T-cell (primary cell): ENCODE data around the gene RADX. TPM values are rescaled to one million over a fixed set of nuclear protein-coding genes. Genes with fewer than 3 reads are reported as not detected.

Source experiments
- ATAC-seq, 4 experiments: fragments of 200-7000 bp in 3 of 4; fragments of 150-1000 bp in 1 of 4; cut with Tn5 transposase; replicated peaks in 1 of 4; 1 replicate in 3 of 4; 2 replicates in 1 of 4; pipeline ENCODE4 v1.10.0; 2021; ENCODE audit warnings: moderate library complexity in 3 of 4, mild to moderate bottlenecking in 2 of 4, moderate number of reproducible peaks in 1 of 4
- CTCF ChIA-PET, 2 donors: fragments of 300-600 bp; sonication (Branson Sonifier 250); formaldehyde crosslinking; loops; one replicate each; lab custom pipeline; 2022; ENCODE audit warnings: antibody characterized with exemption in 2 of 2; lab: Charles Lee
- POLR2A ChIA-PET, 2 donors: fragments of 300-600 bp; sonication (Branson Sonifier 250); formaldehyde crosslinking; loops; one replicate each; lab custom pipeline; 2022; ENCODE audit warnings: antibody characterized with exemption in 2 of 2; lab: Charles Lee
- DNase-seq, 35 experiments: peaks; one replicate each; pipeline versions ENCODE4 v3.0.0 to v3.0.0-alpha.2; 2013 to 2023
- H3K27ac ChIP-seq: one replicate; pipeline ENCODE4 v1.5.1; 2013; ENCODE audit warnings: low read length
- H3K27me3 ChIP-seq, 2 experiments: replicated peaks in 1 of 2; 1 replicate in 1 of 2; 2 replicates in 1 of 2; pipeline versions ENCODE4 v1.6.1 to v1.7.0; 2013; ENCODE audit warnings: low read length in 1 of 2, mixed read lengths in 1 of 2; ENCODE audit not compliant: control insufficient read depth in 2 of 2, insufficient read depth in 2 of 2; ENCODE audit errors: extremely low read depth in 1 of 2
- H3K36me3 ChIP-seq, 2 donors: 1 replicate in 1 of 2; 2 replicates in 1 of 2; pipeline versions ENCODE4 v1.6.1 to v1.7.0; 2013; ENCODE audit warnings: low read length in 1 of 2; ENCODE audit not compliant: control insufficient read depth in 2 of 2, insufficient read depth in 1 of 2; ENCODE audit errors: extremely low read depth in 1 of 2
- H3K4me1 ChIP-seq, 2 experiments: 1 replicate in 1 of 2; 2 replicates in 1 of 2; pipeline versions ENCODE4 v1.6.1 to v1.7.0; 2013; ENCODE audit warnings: low read length in 2 of 2, mixed read lengths in 1 of 2; ENCODE audit not compliant: insufficient read depth in 2 of 2, control insufficient read depth in 1 of 2; ENCODE audit errors: extremely low read depth in 1 of 2
- H3K4me3 ChIP-seq, 2 donors: 1 replicate in 1 of 2; 2 replicates in 1 of 2; pipeline versions ENCODE4 v1.5.1 to v1.7.0; 2013; ENCODE audit warnings: mild to moderate bottlenecking in 2 of 2, low read length in 1 of 2, moderate library complexity in 1 of 2; ENCODE audit not compliant: control insufficient read depth in 1 of 2; ENCODE audit errors: extremely low read depth in 1 of 2
- H3K9me3 ChIP-seq: 2 replicates; pipeline ENCODE4 v1.7.0; 2013
- H3K27ac Mint-ChIP-seq, 2 donors: one replicate each; pipeline ENCODE4 v1.8.0; 2020 to 2021; ENCODE audit warnings: mild to moderate bottlenecking in 2 of 2, mixed read lengths in 2 of 2
- H3K27me3 Mint-ChIP-seq, 2 donors: one replicate each; pipeline ENCODE4 v1.8.0; 2021 to 2022; ENCODE audit warnings: mixed read lengths in 2 of 2
- H3K36me3 Mint-ChIP-seq: one replicate; pipeline ENCODE4 v1.8.0; 2021; ENCODE audit warnings: mixed read lengths
- H3K4me1 Mint-ChIP-seq, 3 donors: one replicate each; pipeline ENCODE4 v1.8.0; 2020 to 2022; ENCODE audit warnings: mixed read lengths in 3 of 3, mild to moderate bottlenecking in 1 of 3
- H3K4me3 Mint-ChIP-seq, 3 donors: one replicate each; pipeline ENCODE4 v1.8.0; 2020 to 2022; ENCODE audit warnings: mild to moderate bottlenecking in 3 of 3, mixed read lengths in 3 of 3, moderate library complexity in 3 of 3
- H3K9me3 Mint-ChIP-seq, 3 donors: one replicate each; pipeline ENCODE4 v1.8.0; 2020 to 2022; ENCODE audit warnings: mixed read lengths in 3 of 3
- WGBS: methylation state at CpG from one replicate; pipeline ENCODE4 v1.1.5; 2013; ENCODE audit warnings: missing lambda C conversion rate; ENCODE audit not compliant: insufficient coverage; 5-methylcytosine and 5-hydroxymethylcytosine counted together
- total RNA-seq, 35 experiments: library from RNA in 6 of 35; stranded (reverse) in 6 of 35; fragments of 120-200 nt in 1 of 35; gene quantifications; one replicate each; pipeline versions ENCODE4 v1.2.1 to v1.2.4 and lab custom pipeline; 2013 to 2026

The RADX gene
- total RNA-seq, 5 donors from 2014 or later (not counting 1 experiment from before 2014, with no cell fraction given), result 6.9 to 15.5 (median 9.9) TPM

- H3K4me3 Mint-ChIP-seq, result no peak overlapping the region
- no peaks in the 10 kb centered on the region for H3K9me3 Mint-ChIP-seq
- no peak overlapping the region for H3K27ac Mint-ChIP-seq
Observed at GRCh38 chrX:106599411-106599810, 12.4 kb upstream of the RADX start.

GRCh38 chrX:106606571-106606970 lies 5.2 kb upstream of the RADX start:
- POLR2A ChIA-PET, result no interaction called here
- no CpG with 5 or more reads among the region's 1 CpG for WGBS
- peaks cover 13 to 16% (median 14%) of the 10 kb centered on the region in 3 donors for H3K4me1 Mint-ChIP-seq
- CTCF ChIA-PET, result no interaction called here
- no peak for ATAC-seq
- no peaks in the 10 kb centered on the region for H3K9me3 Mint-ChIP-seq
- Histone ChIP-seq H3K4me3 (no peak overlapping the region), H3K27ac (no peak overlapping the region), H3K27me3 (no peaks in the 10 kb centered on the region), H3K4me1 (no peaks in the 10 kb centered on the region), H3K9me3 (no peaks in the 10 kb centered on the region), H3K36me3 (no peaks in the 10 kb centered on the region)
- peaks cover 0 to 15% of the 10 kb centered on the region in 2 donors for H3K27me3 Mint-ChIP-seq
- H3K27ac Mint-ChIP-seq, result no peak overlapping the region
- no peaks in the 10 kb centered on the region for H3K36me3 Mint-ChIP-seq
- no peak overlapping the region for H3K4me3 Mint-ChIP-seq
- DNase-seq, result no peak

More at GRCh38 chrX:106599411-106599810, 12.4 kb upstream of the RADX start:
- no peak overlapping the region for H3K27ac ChIP-seq
- H3K36me3 ChIP-seq, result no peaks in the 10 kb centered on the region
- H3K4me1 Mint-ChIP-seq, result no peaks in the 10 kb centered on the region
- CTCF ChIA-PET, result interaction anchor here in 1 of 2 donors (0.6 kb wide), 1 partner anchor 63 kb away, joined by 4 read pairs; no protein-coding TSS in a partner anchor
- no CpG with 5 or more reads among the region's 2 CpGs for WGBS
- no peaks in the 10 kb centered on the region for H3K4me1 ChIP-seq
- H3K27me3 Mint-ChIP-seq, result peaks cover 5 to 38% of the 10 kb centered on the region in 2 donors
- no peaks in the 10 kb centered on the region for H3K27me3 ChIP-seq
- H3K4me3 ChIP-seq, result no peak overlapping the region
- H3K36me3 Mint-ChIP-seq, result no peaks in the 10 kb centered on the region
- POLR2A ChIA-PET, result no interaction called here
- no peaks in the 10 kb centered on the region for H3K9me3 ChIP-seq
- DNase-seq (no peak), ATAC-seq (no peak)

GRCh38 chrX:106608016-106608415 lies 3.8 kb upstream of the RADX start:
- no peak overlapping the region for H3K4me3 ChIP-seq
- Mint-ChIP-seq H3K27me3 (peaks cover 0 to 12% of the 10 kb centered on the region in 2 donors), H3K4me1 (peaks cover 16 to 26% (median 25%) of the 10 kb centered on the region in 3 donors), H3K9me3 (no peaks in the 10 kb centered on the region), H3K4me3 (no peak overlapping the region), H3K27ac (peak overlapping the region; percentile 70 to 74), H3K36me3 (no peaks in the 10 kb centered on the region)
- WGBS, result no CpG with 5 or more reads among the region's 6 CpGs
- CTCF ChIA-PET, result interaction anchor here in 1 of 2 donors (0.6 kb wide), 1 partner anchor 185 kb away, joined by 3 read pairs; no protein-coding TSS in a partner anchor
- H3K9me3 ChIP-seq, result no peaks in the 10 kb centered on the region
- H3K4me1 ChIP-seq, result no peaks in the 10 kb centered on the region
- ATAC-seq, result peak in 1 of 4 experiments; percentile 23
- POLR2A ChIA-PET, result no interaction called here
- H3K27ac ChIP-seq, result peak overlapping the region; percentile 46
- H3K36me3 ChIP-seq, result no peaks in the 10 kb centered on the region
- DNase-seq, result peak in 28 of 35 experiments; percentile 0 to 60 (median 14)
- H3K27me3 ChIP-seq, result no peaks in the 10 kb centered on the region

- no CpG with 5 or more reads among the region's 1 CpG for WGBS
- peak in 1 of 4 experiments; percentile 11 for ATAC-seq
- H3K4me3 ChIP-seq, result peak overlapping the region in 1 of 2 donors; percentile 80
- Mint-ChIP-seq H3K4me1 (peaks cover 24 to 45% (median 30%) of the 10 kb centered on the region in 3 donors), H3K27me3 (peaks cover 0 to 12% of the 10 kb centered on the region in 2 donors), H3K4me3 (peak overlapping the region; percentile 91 to 93 (median 92)), H3K9me3 (no peaks in the 10 kb centered on the region), H3K36me3 (no peaks in the 10 kb centered on the region), H3K27ac (peak overlapping the region; percentile 91 to 92)
- peaks cover 0 to 2% of the 10 kb centered on the region in 2 experiments for H3K4me1 ChIP-seq
- H3K27ac ChIP-seq, result peak overlapping the region; percentile 87
- no peaks in the 10 kb centered on the region for H3K27me3 ChIP-seq
- CTCF ChIA-PET, result no interaction called here
- DNase-seq, result no peak
- no peaks in the 10 kb centered on the region for H3K9me3 ChIP-seq
- no peaks in the 10 kb centered on the region for H3K36me3 ChIP-seq
- POLR2A ChIA-PET, result no interaction called here
Observed at GRCh38 chrX:106611317-106611678, 480 bp upstream of the RADX start.

- Histone ChIP-seq H3K36me3 (no peaks in the 10 kb centered on the region), H3K9me3 (no peaks in the 10 kb centered on the region), H3K27me3 (no peaks in the 10 kb centered on the region), H3K4me3 (peak overlapping the region; percentile 52 to 80), H3K4me1 (peaks cover 0 to 2% of the 10 kb centered on the region in 2 experiments), H3K27ac (peak overlapping the region; percentile 87)
- Mint-ChIP-seq H3K27me3 (peaks cover 0 to 13% of the 10 kb centered on the region in 2 donors), H3K36me3 (no peaks in the 10 kb centered on the region), H3K4me1 (peaks cover 24 to 45% (median 30%) of the 10 kb centered on the region in 3 donors), H3K27ac (peak overlapping the region; percentile 91 to 92), H3K4me3 (peak overlapping the region; percentile 91 to 93 (median 92)), H3K9me3 (no peaks in the 10 kb centered on the region)
- peak in 1 of 35 experiments; percentile 30 for DNase-seq
- 0% methylated on average over 2 of the region's 8 CpGs for WGBS
- POLR2A ChIA-PET, result interaction anchor here in 1 of 2 donors (0.5 to 0.7 kb wide), 2 partner anchors 1404 to 1412 kb away, joined by 3 to 4 read pairs; no protein-coding TSS in a partner anchor
- ATAC-seq, result peak in 2 of 4 experiments; percentile 5 to 8
- CTCF ChIA-PET, result interaction anchor here (0.6 to 2.0 kb wide), 3 partner anchors 131 to 1061 kb away, joined by 3 to 5 read pairs (median 5); no protein-coding TSS in a partner anchor
Observed at GRCh38 chrX:106612393-106612763, 600 bp downstream of the RADX start.

- H3K4me3 ChIP-seq, result peak overlapping the region in 1 of 2 donors; percentile 80
- H3K4me1 Mint-ChIP-seq, result peaks cover 18 to 37% (median 22%) of the 10 kb centered on the region in 3 donors
- no peaks in the 10 kb centered on the region for H3K36me3 ChIP-seq
- peaks cover 0 to 2% of the 10 kb centered on the region in 2 experiments for H3K4me1 ChIP-seq
- ChIA-PET POLR2A (interaction anchor here (0.7 to 0.8 kb wide), 2 partner anchors 33 to 848 kb away, joined by 3 read pairs; no protein-coding TSS in a partner anchor), CTCF (interaction anchor here in 1 of 2 donors (2.0 kb wide), 1 partner anchor 132 kb away, joined by 5 read pairs; no protein-coding TSS in a partner anchor)
- no peak overlapping the region for H3K27ac ChIP-seq
- no peaks in the 10 kb centered on the region for H3K27me3 ChIP-seq
- H3K9me3 ChIP-seq, result no peaks in the 10 kb centered on the region
- H3K36me3 Mint-ChIP-seq, result no peaks in the 10 kb centered on the region
- no CpG with 5 or more reads among the region's 4 CpGs for WGBS
- H3K27ac Mint-ChIP-seq, result no peak overlapping the region
- peaks cover 0 to 13% of the 10 kb centered on the region in 2 donors for H3K27me3 Mint-ChIP-seq
- DNase-seq, result no peak
- no peak for ATAC-seq
- no peaks in the 10 kb centered on the region for H3K9me3 Mint-ChIP-seq
- H3K4me3 Mint-ChIP-seq, result peak overlapping the region; percentile 91 to 93 (median 92)
Observed at GRCh38 chrX:106613277-106613676, 1.5 kb downstream of the RADX start.
